K562 (cell line): ENCODE results near the gene NDUFV2. TPM values are rescaled to one million over a fixed set of nuclear protein-coding genes. Genes with fewer than 3 reads are reported as not detected.
A peak's percentile ranks its signal among the peaks of the same experiment; 100 is the strongest.

Experiments used
- ATAC-seq: fragments of 200-7000 bp; cut with Tn5 transposase; 3 replicates; pipeline ENCODE4 v1.9.1; 2020; ENCODE audit warnings: moderate library complexity
- BruUV-seq: library from RNA; stranded (reverse); fragments of 400-500 nt; replicated peaks from 2 replicates; lab custom pipeline; 2021; lab: Mats Ljungman, UMichigan
- CTCF ChIA-PET: fragments of 300-600 bp; formaldehyde crosslinking; extraction: SDS; loops from one replicate; lab custom pipeline; 2021; ENCODE audit warnings: low intra/inter-chr PET ratio; lab: Yijun Ruan, JAX
- POLR2A ChIA-PET: fragments of 300-600, 350-650 bp; sonication (Branson Sonifier 250); formaldehyde crosslinking; extraction: SDS; loops from one replicate; lab custom pipeline; 2021; ENCODE audit warnings: antibody characterized with exemption, inconsistent platforms; lab: Yijun Ruan, JAX
- DNase-seq, 4 experiments: peaks; one replicate each; pipeline versions ENCODE4 v3.0.0 to v3.0.0-alpha.2; 2011 to 2018; ENCODE audit warnings: low spot score in 3 of 4, mixed read lengths in 3 of 4; ENCODE audit errors: extremely low read depth in 1 of 4
- FAIRE-seq: peaks from 2 replicates; lab custom pipeline; 2011; peaks lifted over from hg19 to GRCh38; lab: Jason Lieb, UNC
- H2AFZ ChIP-seq: 2 replicates; pipeline ENCODE4 v1.6.0; 2011; ENCODE audit warnings: low read depth, low read length, control low read depth, inconsistent platforms
- H3K27ac ChIP-seq: fragments of 200-600 bp; 3 replicates; pipeline ENCODE4 v1.8.0; 2011; ENCODE audit warnings: low read depth, mild to moderate bottlenecking, control low read depth, inconsistent platforms, low read length, moderate library complexity, mixed read lengths; ENCODE audit errors: extremely low read depth
- H3K27me3 ChIP-seq, 2 experiments: fragments of 300-600 bp in 1 of 2; 2 replicates in 1 of 2; 3 replicates in 1 of 2; pipeline versions ENCODE4 v1.6.0 to v1.8.0; 2011; ENCODE audit warnings: inconsistent platforms in 2 of 2, low read length in 2 of 2, mild to moderate bottlenecking in 1 of 2, mixed read lengths in 1 of 2, moderate library complexity in 1 of 2; ENCODE audit not compliant: control insufficient read depth in 2 of 2, insufficient read depth in 2 of 2
- H3K36me3 ChIP-seq: fragments of 300-600 bp; 3 replicates; pipeline ENCODE4 v1.8.0; 2011; ENCODE audit warnings: mild to moderate bottlenecking, low read length, inconsistent platforms; ENCODE audit not compliant: control insufficient read depth, insufficient read depth
- H3K4me1 ChIP-seq, 2 experiments: fragments of 200-600 bp in 1 of 2; replicated peaks in 1 of 2; 2 replicates in 1 of 2; 3 replicates in 1 of 2; pipeline versions ENCODE4 v1.5.1 to v1.8.0; 2011; ENCODE audit warnings: inconsistent platforms in 2 of 2, low read length in 2 of 2, mild to moderate bottlenecking in 1 of 2, mixed read lengths in 1 of 2, moderate library complexity in 1 of 2; ENCODE audit not compliant: control insufficient read depth in 2 of 2, insufficient read depth in 2 of 2
- H3K4me2 ChIP-seq: 2 replicates; pipeline ENCODE4 v1.6.1; 2011; ENCODE audit warnings: low read length, control low read depth, inconsistent platforms, mixed read lengths; ENCODE audit not compliant: insufficient read depth
- H3K4me3 ChIP-seq: fragments of 200-600 bp; sonication (generic), shearing (Covaris generic); 2 replicates; pipeline ENCODE4 v1.5.1; 2016; ENCODE audit warnings: control low read depth, inconsistent platforms
- H3K79me2 ChIP-seq: fragments of 200-600 bp; 3 replicates; pipeline ENCODE4 v1.8.0; 2011; ENCODE audit warnings: low read length, inconsistent platforms; ENCODE audit not compliant: control insufficient read depth, insufficient read depth
- H3K9ac ChIP-seq, 2 experiments: 2 replicates each; pipeline versions ENCODE4 v1.6.0 to v1.6.1; 2011; ENCODE audit warnings: low read depth in 2 of 2, low read length in 2 of 2, control low read depth in 1 of 2, inconsistent platforms in 1 of 2, mild to moderate bottlenecking in 1 of 2, mixed read lengths in 1 of 2; ENCODE audit not compliant: insufficient read depth in 1 of 2
- H3K9me1 ChIP-seq: one replicate; pipeline ENCODE4 v1.6.0; 2011; ENCODE audit warnings: inconsistent platforms, mild to moderate bottlenecking, low read length, moderate library complexity; ENCODE audit not compliant: control insufficient read depth, insufficient read depth
- H3K9me3 ChIP-seq: replicated peaks from 2 replicates; pipeline ENCODE4 v1.5.1; 2011; ENCODE audit warnings: low read depth, low read length, inconsistent platforms; ENCODE audit not compliant: control insufficient read depth, insufficient read depth
- H4K20me1 ChIP-seq: replicated peaks from 2 replicates; pipeline ENCODE4 v1.6.1; 2011; ENCODE audit warnings: low read length, inconsistent platforms, mixed read lengths; ENCODE audit not compliant: control insufficient read depth, insufficient read depth
- HMGXB4 ChIP-seq: sonication (generic); formaldehyde crosslinking; IDR thresholded peaks from 2 replicates; pipeline ENCODE4 v1.8.1; 2023; ENCODE audit warnings: mild to moderate bottlenecking, missing genetic modification reagents
- MAFF ChIP-seq: IDR thresholded peaks from 2 replicates; pipeline ENCODE4 v1.6.1; 2012; ENCODE audit warnings: low read length, improper control_type of control experiment
- PHTF2 ChIP-seq: fragments of 250-450 bp; sonication (Bioruptor Pico); IDR thresholded peaks from 2 replicates; pipeline ENCODE4 v1.5.0; 2021; ENCODE audit warnings: mild to moderate bottlenecking
- POLR2AphosphoS5 ChIP-seq: IDR thresholded peaks from 2 replicates; pipeline ENCODE4 v1.6.1; 2011; ENCODE audit warnings: mild to moderate bottlenecking, low read depth, low read length, moderate library complexity; ENCODE audit not compliant: control insufficient read depth, insufficient read depth
- SPI1 ChIP-seq: IDR thresholded peaks from 2 replicates; pipeline ENCODE4 v1.6.1; 2011; ENCODE audit warnings: low read depth, low read length, control low read depth, borderline replicate concordance
- WGBS: fragments of 100-300 bp; shearing (Covaris generic); methylation state at CpG from one replicate; pipeline ENCODE4 v1.1.6; 2016; ENCODE audit warnings: low coverage, mixed read lengths; ENCODE audit not compliant: insufficient coverage; ENCODE audit errors: missing lambda C conversion rate; 5-methylcytosine and 5-hydroxymethylcytosine counted together
- in situ Hi-C: fragments of 300-500 bp; cut with MboI; formaldehyde crosslinking; loops from 4 replicates; pipeline ENCODE4 v1.15.0; 2018; ENCODE audit warnings: inconsistent platforms, mixed read lengths
- intact Hi-C: fragments of 100-400 bp; cut with micrococcal nuclease; formaldehyde crosslinking; loops from 2 replicates; pipeline ENCODE4 v1.14.2; 2022
- polyA plus RNA-seq, 8 experiments: library from polyadenylated mRNA; depleted of rRNA in 4 of 8; stranded (reverse) in 5 of 8; unstranded in 3 of 8; fragments of >200 nt; fragmentation: Nextera tagmentation in 2 of 8; fragmentation: Illumina TruSeq in 1 of 8; extraction: Ambion mirVana in 2 of 8; extraction: Trizol in 1 of 8; gene quantifications; 2 replicates each; pipeline versions ENCODE4 v1.2.1 to v1.2.3, GENCODE V29; 2011 to 2014; ENCODE audit warnings: inconsistent platforms in 1 of 8, missing spikeins in 1 of 8
- total RNA-seq, 7 experiments: library from RNA; depleted of rRNA in 6 of 7; stranded (reverse); fragments of >200 nt in 6 of 7; fragmentation: Illumina TruSeq in 2 of 7; extraction: Trizol in 2 of 7; gene quantifications; 2 replicates each; pipeline versions ENCODE4 v1.2.1 to v1.2.3, GENCODE V29; 2011 to 2021; ENCODE audit warnings: low replicate concordance in 1 of 7

NDUFV2 gene
- total and polyA plus RNA-seq, 9 of the 15 experiments (the other 6 are each of a cell fraction or from before 2014, with no cell fraction given), result 213 to 550 (median 384) TPM

GRCh38 chr18:9113468-9114149 lies 11.1 kb downstream of the NDUFV2 start:
- Histone ChIP-seq H4K20me1 (0 out of 2 replicates have a peak, but pooled peaks cover 4% of the 10 kb centered on the region), H3K4me1 (peaks cover 11 to 52% of the 10 kb centered on the region in 2 experiments), H3K9me1 (no peaks in the 10 kb centered on the region), H3K9me3 (no peaks in the 10 kb centered on the region), H3K36me3 (peaks cover 79% of the 10 kb centered on the region), H3K4me2 (no peak overlapping the region), H3K9ac (peak overlapping the region in 1 of 2 experiments; percentile 50; a peak in 1 of 4 replicates), H2AFZ (no peak overlapping the region), H3K27ac (peak overlapping the region; percentile 46; the same call in 2 of the 3 replicates), H3K79me2 (peaks cover 100% of the 10 kb centered on the region), H3K27me3 (no peaks in the 10 kb centered on the region), H3K4me3 (no peak overlapping the region)
- TF ChIP-seq POLR2AphosphoS5, result peak; percentile 15; the same call in 1 of the 2 replicates
- TF ChIP-seq MAFF, result no peak
- no peak for TF ChIP-seq PHTF2
- TF ChIP-seq HMGXB4 (CRISPR knock-in tag), result no peak
- no peak for TF ChIP-seq SPI1
- BruUV-seq, result no TSS peak
- intact Hi-C loops (no loop called here), in situ Hi-C loops (no loop called here)
- FAIRE-seq, result no peak
- CTCF ChIA-PET, result no interaction called here
- ATAC-seq, result peak; percentile 52
- 58% methylated on average over 7 of the region's 7 CpGs for WGBS
- POLR2A ChIA-PET, result interaction anchor here (0.6 to 4.2 kb wide), 14 partner anchors 9 to 1164 kb away, joined by 3 to 53 read pairs (median 4); partner anchors contain the start of gene NDUFV2
- DNase-seq, result no peak
